ENCODE data around the gene CSF3R. TPM values are rescaled to one million over a fixed set of nuclear protein-coding genes. Genes with fewer than 3 reads are reported as not detected.

The CSF3R gene
- total and polyA plus RNA-seq, 9 of the 15 experiments (the other 6 are each of a cell fraction or from before 2014, with no cell fraction given): 0.21 to 0.86 (median 0.40) TPM; not detected in 1

DNA sequence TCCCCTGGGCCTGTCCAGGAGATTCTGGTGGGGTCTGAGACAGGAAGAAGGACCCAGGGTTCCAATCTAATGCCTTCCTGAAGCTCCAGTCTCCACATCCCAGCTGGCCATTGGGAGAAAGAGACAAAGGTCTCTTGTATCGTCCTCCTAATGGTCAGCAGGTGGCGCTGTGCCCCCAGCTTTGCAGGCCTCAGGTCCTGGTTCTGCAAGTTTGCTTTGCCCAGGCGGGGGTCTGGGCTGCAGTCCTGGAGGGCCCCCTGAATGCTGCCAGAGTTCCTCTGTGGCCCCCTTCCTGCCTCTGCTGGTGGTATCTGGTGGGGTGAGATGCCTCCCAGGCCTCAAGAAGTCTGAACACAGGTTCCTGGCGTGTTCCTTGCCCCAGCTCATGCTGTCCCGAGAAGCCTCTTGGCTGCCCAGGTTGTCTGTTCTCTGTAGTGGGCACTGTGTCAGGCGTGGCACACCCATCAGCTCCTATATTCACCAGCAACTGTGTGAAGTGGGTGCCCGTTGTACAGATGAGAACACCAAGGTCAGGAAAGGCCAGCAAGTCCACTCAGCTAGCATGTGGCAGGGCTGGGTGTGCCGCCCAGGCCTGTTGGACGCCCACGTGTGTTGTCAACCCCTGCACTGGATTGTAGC lies 33.8 kb upstream of the CSF3R start (continued):
- TF ChIP-seq, protein P1, sequence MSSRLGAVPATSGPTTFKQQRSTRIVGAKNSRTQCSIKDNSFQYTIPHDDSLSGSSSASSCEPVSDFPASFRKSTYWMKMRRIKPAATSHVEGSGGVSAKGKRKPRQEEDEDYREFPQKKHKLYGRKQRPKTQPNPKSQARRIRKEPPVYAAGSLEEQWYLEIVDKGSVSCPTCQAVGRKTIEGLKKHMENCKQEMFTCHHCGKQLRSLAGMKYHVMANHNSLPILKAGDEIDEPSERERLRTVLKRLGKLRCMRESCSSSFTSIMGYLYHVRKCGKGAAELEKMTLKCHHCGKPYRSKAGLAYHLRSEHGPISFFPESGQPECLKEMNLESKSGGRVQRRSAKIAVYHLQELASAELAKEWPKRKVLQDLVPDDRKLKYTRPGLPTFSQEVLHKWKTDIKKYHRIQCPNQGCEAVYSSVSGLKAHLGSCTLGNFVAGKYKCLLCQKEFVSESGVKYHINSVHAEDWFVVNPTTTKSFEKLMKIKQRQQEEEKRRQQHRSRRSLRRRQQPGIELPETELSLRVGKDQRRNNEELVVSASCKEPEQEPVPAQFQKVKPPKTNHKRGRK (tag; IDR thresholded peaks at IDR 0.05): no peak
- 0 out of 2 replicates have a peak, but pooled peaks have one; percentile 18 for TF ChIP-seq ZNF24 (IDR thresholded peaks at IDR 0.05)
- 0 out of 2 replicates have a peak, but pooled peaks have one; percentile 61 for TF ChIP-seq ARID2 (IDR thresholded peaks at IDR 0.05)
- no peak for TF ChIP-seq ATF6 (CRISPR knock-in tag; IDR thresholded peaks at IDR 0.05)
- TF ChIP-seq RBM39 (optimal IDR thresholded peaks at IDR 0.05; ENCODE audit: low read depth, low read length): peak; percentile 90
- no peak for TF ChIP-seq ZMIZ1 (IDR thresholded peaks at IDR 0.05; ENCODE audit: low read depth in 2 of 2, low read length in 2 of 2)
- TF ChIP-seq HDGF (IDR thresholded peaks at IDR 0.05): peak; percentile 57; the same call in 1 of the 2 replicates
- no peak for TF ChIP-seq SREBF1 (IDR thresholded peaks at IDR 0.05; ENCODE audit: borderline replicate concordance, low read depth, low read length)
- no peak for TF ChIP-seq HNRNPK (IDR thresholded peaks at IDR 0.05; ENCODE audit: low read depth, low read length, poor library complexity, severe bottlenecking)
- 0 out of 2 replicates have a peak, but pooled peaks have one; percentile 37 for TF ChIP-seq XRCC5 (IDR thresholded peaks at IDR 0.05; ENCODE audit: low read depth, low read length)
- TF ChIP-seq, protein P2, sequence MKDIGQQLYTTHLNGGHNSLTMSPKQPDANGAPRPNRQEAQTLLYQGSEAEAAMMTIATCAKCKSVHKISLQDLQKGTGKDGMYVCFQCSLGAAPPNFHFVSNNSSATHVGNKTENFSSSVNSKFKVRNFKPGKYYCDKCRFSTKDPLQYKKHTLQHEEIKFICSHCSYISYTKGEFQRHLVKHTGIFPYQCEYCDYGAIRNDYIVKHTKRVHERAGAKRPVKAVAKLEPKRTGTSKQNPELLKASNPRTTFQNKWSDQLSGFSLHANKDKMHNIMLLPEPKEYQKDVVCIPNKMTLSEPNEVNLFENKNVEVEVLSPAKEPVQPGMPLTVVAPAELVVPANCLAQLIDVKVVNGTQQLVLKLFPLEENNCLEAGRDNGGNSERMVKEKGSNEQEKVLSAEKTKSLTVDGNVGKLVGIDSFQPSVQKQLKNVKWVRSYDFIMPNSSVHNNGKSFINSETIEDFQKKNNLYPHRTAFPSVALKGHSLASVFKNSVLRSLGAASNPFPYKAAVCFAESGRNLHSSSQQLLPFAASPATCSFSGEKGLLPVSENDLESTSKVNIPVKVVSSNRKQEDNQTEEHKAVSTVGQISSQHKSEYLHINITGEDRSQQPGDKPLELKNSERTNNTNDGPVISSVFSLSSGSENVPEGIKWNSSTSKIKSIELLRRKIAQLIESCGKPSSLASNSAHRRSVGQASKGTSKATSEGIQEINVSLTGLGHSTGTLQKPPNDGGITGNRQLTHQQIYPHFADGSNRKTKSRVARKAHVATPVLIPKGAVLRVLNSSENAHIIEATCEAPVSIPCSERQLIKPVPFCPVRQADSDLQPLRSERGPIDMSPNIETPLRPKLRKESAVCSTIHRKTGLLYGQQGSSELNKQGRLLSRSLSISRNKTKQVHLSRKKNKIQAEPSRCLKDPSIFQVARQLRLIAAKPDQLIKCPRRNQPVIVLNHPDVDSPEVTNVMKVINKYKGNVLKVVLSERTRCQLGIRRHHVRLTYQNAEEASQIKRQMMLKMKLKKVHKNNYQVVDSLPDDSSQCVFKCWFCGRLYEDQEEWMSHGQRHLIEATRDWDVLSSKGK (CRISPR knock-in tag; IDR thresholded peaks at IDR 0.05): no peak
- peak; percentile 92 to 97 (median 95) for TF ChIP-seq CTCF (IDR thresholded peaks at IDR 0.05 in 2 of 3, conservative IDR thresholded peaks at IDR 0.05 in 1 of 3; ENCODE audit: insufficient read depth in 2 of 3, low read depth in 1 of 3, low read length in 3 of 3)
- no peak for TF ChIP-seq ZNF696 (CRISPR knock-in tag; conservative IDR thresholded peaks at IDR 0.05)

All from K562 (cell line).